Colonic mucosa (tissue), 4 donors: Measurements from ENCODE around the gene BTN1A1. TPM values are rescaled to one million over a fixed set of nuclear protein-coding genes. Genes with fewer than 3 reads are reported as not detected.

Source experiments
- DNase-seq: peaks from one replicate; pipeline ENCODE4 v3.0.0-alpha.2; 2020
- H3K27ac ChIP-seq: fragments of 200-600 bp; one replicate; pipeline ENCODE4 v1.8.0; 2021
- H3K27me3 ChIP-seq: fragments of 200-600 bp; one replicate; pipeline ENCODE4 v1.8.0; 2021
- H3K36me3 ChIP-seq: fragments of 200-600 bp; one replicate; pipeline ENCODE4 v1.8.0; 2021
- H3K4me1 ChIP-seq: fragments of 200-600 bp; one replicate; pipeline ENCODE4 v1.8.0; 2021; ENCODE audit warnings: mild to moderate bottlenecking
- H3K4me3 ChIP-seq: fragments of 200-600 bp; one replicate; pipeline ENCODE4 v1.8.0; 2021
- H3K9ac ChIP-seq, 2 donors: one replicate each; pipeline ENCODE4 v1.7.0; 2013; ENCODE audit warnings: control low read depth in 2 of 2, low read depth in 2 of 2, low read length in 2 of 2
- H3K9me3 ChIP-seq: fragments of 200-600 bp; one replicate; pipeline ENCODE4 v1.8.0; 2021
- intact Hi-C: fragments of 100-400 bp; cut with DNase I; formaldehyde crosslinking; loops from one replicate; pipeline ENCODE4 v1.14.1; 2022
- total RNA-seq, 2 donors: library from RNA; stranded (reverse); fragmentation: NEBNext Ultra II Directional in 1 of 2; extraction: Animal tissue kit (Norgen Biotek cat#: 25700) in 1 of 2; gene quantifications; one replicate each; pipeline ENCODE4 v1.2.1, GENCODE V29; 2021
- TF ChIP-seq, protein P1 (sequence below): fragments of 200-600 bp; IDR thresholded peaks from one replicate; pipeline ENCODE4 v1.8.0; 2022; ENCODE audit warnings: antibody characterized with exemption, mild to moderate bottlenecking
- donor health status: healthy.
- donor health status: DM: no; HTN: no; CAD: no.
- donor health status: DM: no; HTN: no; CAD: no.

Gene BTN1A1
- total RNA-seq, 2 donors from 2014 or later: not detected

- no peak for DNase-seq
- Histone ChIP-seq H3K9me3 (no peaks in the 10 kb centered on the region), H3K4me1 (peaks cover 9% of the 10 kb centered on the region), H3K4me3 (no peak overlapping the region), H3K27ac (no peak overlapping the region), H3K9ac (no peak overlapping the region), H3K27me3 (no peaks in the 10 kb centered on the region), H3K36me3 (peaks cover 29% of the 10 kb centered on the region)
- TF ChIP-seq, protein P1, sequence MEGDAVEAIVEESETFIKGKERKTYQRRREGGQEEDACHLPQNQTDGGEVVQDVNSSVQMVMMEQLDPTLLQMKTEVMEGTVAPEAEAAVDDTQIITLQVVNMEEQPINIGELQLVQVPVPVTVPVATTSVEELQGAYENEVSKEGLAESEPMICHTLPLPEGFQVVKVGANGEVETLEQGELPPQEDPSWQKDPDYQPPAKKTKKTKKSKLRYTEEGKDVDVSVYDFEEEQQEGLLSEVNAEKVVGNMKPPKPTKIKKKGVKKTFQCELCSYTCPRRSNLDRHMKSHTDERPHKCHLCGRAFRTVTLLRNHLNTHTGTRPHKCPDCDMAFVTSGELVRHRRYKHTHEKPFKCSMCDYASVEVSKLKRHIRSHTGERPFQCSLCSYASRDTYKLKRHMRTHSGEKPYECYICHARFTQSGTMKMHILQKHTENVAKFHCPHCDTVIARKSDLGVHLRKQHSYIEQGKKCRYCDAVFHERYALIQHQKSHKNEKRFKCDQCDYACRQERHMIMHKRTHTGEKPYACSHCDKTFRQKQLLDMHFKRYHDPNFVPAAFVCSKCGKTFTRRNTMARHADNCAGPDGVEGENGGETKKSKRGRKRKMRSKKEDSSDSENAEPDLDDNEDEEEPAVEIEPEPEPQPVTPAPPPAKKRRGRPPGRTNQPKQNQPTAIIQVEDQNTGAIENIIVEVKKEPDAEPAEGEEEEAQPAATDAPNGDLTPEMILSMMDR: no peak
- intact Hi-C loops: no loop called here
These were observed 34.3 kb upstream of the BTN1A1 start for GRCh38 chr6:26465776-26466175.

- Histone ChIP-seq H3K9me3 (no peaks in the 10 kb centered on the region), H3K36me3 (peaks cover 20% of the 10 kb centered on the region), H3K4me1 (no peaks in the 10 kb centered on the region), H3K9ac (no peak overlapping the region), H3K4me3 (no peak overlapping the region), H3K27ac (no peak overlapping the region), H3K27me3 (no peaks in the 10 kb centered on the region)
- DNase-seq: no peak
- intact Hi-C loops: no loop called here
- TF ChIP-seq, protein P1: no peak
These were observed 31.3 kb upstream of the BTN1A1 start for GRCh38 chr6:26468829-26469228.

DNA sequence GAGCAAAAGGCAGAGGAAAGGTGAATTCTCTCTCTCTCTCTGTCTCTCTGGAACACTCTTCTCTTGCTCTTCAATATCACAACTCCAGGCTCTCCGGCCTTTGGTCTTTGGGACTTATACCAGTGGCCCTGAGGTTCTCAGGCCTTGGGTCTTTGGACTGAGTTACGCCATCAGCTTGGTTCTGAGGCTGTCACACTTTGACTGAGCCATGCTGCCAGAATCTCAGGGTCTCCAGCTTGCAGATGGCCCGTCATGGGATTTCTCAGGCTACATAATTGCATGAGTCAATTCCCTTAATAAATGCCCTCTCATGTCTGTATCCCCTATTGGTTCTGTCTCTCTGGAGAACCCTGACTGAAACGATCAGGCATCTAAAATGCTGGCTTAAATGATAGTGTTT is 29.5 kb upstream of the BTN1A1 start:
- peaks cover 7% of the 10 kb centered on the region for H3K4me1 ChIP-seq
- H3K36me3 ChIP-seq: peaks cover 3% of the 10 kb centered on the region
- no peak overlapping the region for H3K27ac ChIP-seq
- intact Hi-C loops: no loop called here
- H3K27me3 ChIP-seq: no peaks in the 10 kb centered on the region
- TF ChIP-seq, protein P1: no peak
- no peak overlapping the region for H3K9ac ChIP-seq
- DNase-seq: no peak
- H3K4me3 ChIP-seq: no peak overlapping the region
- H3K9me3 ChIP-seq: no peaks in the 10 kb centered on the region

DNA sequence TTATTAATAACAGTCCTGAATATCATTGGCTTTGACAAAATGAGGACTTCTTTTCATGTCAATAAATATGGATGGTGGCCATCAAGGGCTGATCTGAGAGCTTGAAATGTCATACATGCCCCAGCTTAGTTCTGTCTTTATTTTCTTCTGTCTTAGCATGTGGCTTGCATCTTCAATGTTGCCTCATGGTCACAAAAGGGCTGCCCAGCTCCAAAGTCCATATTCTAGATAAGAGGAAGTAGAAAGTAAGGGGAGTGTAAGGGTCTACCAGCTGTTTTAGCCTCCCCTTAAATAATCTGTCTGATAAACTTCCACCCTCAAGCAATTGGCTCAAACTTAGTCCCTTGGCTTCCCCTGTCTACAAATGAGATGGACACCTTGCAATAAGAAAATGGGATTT is 28.1 kb upstream of the BTN1A1 start:
- TF ChIP-seq, protein P1: no peak
- Histone ChIP-seq H3K9ac (no peak overlapping the region), H3K27ac (peak overlapping the region; percentile 94), H3K36me3 (no peaks in the 10 kb centered on the region), H3K9me3 (no peaks in the 10 kb centered on the region), H3K4me3 (no peak overlapping the region), H3K27me3 (no peaks in the 10 kb centered on the region), H3K4me1 (peaks cover 7% of the 10 kb centered on the region)
- no peak for DNase-seq
- intact Hi-C loops: no loop called here

- intact Hi-C loops: no loop called here
- H3K27ac ChIP-seq: peak overlapping the region; percentile 94
- DNase-seq: no peak
- H3K4me1 ChIP-seq: peaks cover 7% of the 10 kb centered on the region
- H3K9ac ChIP-seq: peak overlapping the region in 1 of 2 donors; percentile 79
- no peaks in the 10 kb centered on the region for H3K27me3 ChIP-seq
- H3K36me3 ChIP-seq: no peaks in the 10 kb centered on the region
- H3K4me3 ChIP-seq: no peak overlapping the region
- TF ChIP-seq, protein P1: no peak
- no peaks in the 10 kb centered on the region for H3K9me3 ChIP-seq
These were observed 27.4 kb upstream of the BTN1A1 start for GRCh38 chr6:26472549-26473290.
